GM19324 (cell line): ENCODE results near the gene CCDC86.

Experiments
- ATAC-seq: cut with Tn5 transposase; IDR thresholded peaks from one replicate; pipeline ENCODE4 v1.9.1; 2021; ENCODE audit warnings: mild to moderate bottlenecking, moderate library complexity; ENCODE audit not compliant: unreplicated experiment, low FRiP score

Gene CCDC86

DNA sequence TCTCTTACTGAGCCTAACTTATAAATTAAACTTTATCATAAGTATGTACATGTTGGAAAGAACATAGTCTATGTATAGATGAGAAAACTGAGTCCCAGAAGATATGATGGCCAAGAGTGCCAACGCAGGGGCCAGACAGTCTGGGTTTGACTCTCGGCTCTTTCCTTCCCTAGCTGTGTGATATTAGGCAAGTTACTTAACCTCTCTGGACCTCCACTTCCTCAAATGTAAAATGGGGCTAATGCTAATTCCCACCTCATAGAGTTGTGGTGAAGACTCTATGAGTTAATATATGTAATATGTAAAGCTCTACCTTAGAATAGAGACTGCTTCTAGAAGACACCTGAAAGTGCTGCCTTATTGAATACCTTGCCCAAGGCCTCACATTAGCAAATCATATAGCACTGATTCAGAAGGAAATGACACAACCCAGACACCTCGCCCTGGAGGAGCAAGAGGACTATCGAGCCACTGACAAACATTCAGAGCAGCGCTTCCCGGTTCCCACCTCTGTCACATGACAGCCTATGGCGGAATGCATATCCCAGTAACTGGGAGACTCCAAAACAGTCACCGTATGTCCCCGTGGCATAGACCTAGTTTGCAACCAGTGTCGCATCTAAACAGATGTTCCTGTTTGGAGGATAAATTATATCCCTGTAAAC, 11.3 kb upstream of the CCDC86 start:
- ATAC-seq: no peak

DNA sequence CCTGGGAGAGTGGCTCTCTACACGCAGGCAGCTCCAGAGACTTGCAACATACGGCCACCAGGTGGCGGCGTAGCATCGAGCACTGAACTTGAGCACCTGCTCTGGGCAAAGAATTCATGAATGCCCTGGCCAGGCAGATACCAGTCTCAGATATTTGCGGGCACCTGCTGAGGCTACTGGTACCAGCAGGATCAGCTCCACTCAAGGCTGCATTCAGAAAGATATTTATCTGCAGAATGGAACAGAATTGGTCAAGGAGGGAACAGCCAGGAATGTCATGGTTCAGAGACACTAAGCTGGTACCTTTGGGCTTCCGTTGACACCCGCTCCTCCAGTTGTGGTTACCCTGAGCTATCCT, 10.8 kb upstream of the CCDC86 start:
- peak; percentile 67 for ATAC-seq

GRCh38 chr11:60831501-60832079, 10.3 kb upstream of the CCDC86 start:
- no peak for ATAC-seq

DNA sequence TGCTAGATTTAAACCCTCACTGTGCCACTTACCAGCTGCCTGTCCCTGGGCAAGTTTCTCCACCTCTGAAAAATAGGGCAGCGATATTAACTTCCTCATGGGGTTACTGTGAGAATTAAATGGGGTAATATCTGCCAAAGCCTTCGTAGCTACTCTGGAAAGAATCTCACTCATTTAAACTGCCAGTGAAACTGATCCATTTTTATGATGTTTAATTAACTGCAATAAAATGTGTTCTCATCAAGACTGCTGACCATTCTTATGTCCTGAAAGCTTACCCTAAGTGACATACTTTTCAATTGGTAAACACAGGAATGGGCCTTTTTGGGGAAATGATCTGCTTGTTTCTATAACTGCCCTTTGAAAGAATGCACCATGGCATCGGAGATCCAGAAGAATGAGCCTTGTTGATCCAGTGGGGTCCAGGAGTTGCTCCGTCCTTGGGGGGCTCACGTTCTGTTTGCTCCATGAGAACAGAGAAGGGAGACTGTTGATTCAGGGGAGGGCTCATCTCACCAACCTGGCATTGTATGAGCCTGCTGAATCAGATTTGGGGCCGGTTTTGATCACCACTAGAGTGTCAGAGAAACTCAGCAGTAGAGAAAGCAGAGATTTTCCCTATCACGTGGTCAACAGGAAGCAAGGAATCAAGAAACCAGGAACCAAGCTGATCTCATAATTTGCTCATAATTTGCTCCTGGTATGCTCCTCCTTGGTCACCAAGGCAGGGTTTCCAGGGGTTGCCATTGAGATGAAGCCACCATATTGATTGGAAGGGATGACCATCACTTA, 7.0 kb upstream of the CCDC86 start:
- no peak for ATAC-seq

DNA sequence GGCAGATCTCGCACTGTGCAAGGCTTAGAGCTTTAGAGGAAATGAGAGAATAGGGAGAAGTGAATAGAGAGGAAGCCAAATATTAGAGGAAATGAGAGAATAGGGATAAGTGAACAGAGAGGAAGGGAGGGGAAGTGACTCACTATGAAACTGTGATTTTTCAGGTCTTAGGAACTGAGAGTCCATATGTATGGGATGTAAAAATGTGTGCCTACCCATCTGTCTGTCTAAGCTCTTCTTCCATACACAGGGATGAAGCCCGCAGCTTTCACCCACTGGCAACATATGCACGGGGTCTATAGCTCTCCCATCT, 6.4 kb upstream of the CCDC86 start:
- no peak for ATAC-seq

DNA sequence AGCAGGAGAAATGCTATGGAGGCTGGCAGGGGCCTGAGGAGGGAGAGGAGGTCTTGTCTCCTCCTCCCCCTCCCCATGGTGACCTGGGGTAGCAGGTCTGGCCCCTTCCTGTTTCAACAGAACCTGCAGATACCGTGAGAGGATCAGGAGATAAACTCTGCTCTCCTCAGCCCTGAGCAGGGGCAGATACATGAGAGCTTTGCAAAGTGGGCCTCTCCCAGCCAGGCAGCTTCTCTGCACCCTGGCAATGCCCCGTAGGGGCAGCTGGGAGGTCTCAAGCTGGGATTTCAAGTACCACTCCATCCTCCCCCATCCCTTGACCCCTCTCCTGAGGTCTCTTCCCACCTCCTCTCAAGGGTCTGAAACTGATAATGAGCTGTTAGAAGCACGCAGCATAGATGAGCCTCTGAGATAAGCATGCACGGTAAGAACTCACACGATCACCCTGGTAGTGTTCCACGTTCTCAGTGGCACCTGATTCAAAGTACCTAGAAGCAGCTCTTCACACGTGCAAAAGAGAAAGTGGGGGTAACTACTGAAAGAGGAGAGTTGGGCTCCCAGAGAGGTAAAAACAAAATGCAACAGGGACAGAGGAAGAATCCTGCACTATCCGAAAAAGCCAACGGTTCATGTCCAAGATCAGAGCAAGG, 4.9 kb upstream of the CCDC86 start:
- no peak for ATAC-seq

DNA sequence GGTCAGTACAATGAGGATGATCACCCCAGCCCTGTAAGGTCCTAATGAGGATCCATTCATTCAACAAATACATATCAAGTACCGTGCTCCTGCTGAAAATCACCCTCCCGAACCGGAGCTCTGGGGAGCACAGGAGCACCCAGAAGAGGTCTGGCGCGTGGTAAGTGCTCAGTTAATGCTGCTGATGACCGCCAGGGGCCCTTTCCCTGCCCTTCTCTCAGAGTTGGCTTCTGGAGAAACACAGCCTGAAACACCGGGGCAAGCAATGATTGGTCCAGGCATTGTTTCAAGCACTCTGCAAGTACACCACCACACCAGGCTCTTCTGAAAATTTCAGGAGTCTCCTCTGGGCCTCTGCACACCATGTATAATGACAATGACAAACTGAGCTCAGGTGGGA, 3.8 kb upstream of the CCDC86 start:
- no peak for ATAC-seq

DNA sequence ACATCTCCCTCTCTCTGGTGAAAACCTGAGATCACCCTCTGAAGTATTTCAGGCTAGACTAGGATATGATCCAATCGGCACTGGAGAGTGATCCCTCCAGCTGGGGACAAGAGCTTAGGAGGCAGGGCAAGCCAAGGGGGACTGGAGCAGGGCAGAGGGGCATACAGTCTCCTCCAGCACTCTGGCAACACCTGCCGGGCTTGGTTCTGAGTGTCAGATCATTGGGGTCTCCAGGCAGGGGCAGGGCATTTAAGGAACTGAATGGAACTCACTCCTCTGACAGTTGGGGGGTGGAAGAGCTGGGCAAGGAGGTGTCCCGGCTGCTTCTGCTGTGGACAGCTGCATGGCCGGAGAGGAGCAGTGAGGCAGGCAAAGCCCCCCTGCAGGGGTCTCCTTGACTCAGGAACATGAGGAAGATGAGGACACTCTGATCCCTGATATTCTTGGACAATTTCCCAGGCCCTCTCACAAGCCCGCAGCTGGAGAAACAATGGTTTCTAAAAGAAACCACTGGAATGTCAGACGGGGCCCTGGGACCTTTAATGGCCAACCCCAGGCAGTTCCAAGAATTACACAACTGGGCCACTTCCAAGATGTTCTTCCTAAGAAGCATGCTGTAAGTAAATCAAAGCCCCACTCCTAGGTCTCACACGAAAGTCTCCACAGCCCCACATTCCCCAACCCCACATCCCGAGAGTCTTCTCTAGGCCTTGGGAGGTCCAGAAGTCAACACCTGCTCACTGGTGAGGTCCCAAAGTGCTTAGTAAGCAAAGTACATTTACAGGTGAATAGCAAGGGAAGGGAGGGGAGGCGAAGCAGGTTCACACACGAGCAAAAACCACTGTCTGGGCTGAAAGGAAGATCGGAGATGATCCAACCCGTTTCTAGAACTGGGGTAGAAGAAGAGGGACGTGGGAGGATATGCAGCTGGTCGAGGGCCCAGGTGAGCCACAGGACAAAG, 1.2 kb upstream of the CCDC86 start:
- no peak for ATAC-seq

- ATAC-seq: no peak
These were observed 1.0 kb downstream of the CCDC86 start for GRCh38 chr11:60842668-60843600.

DNA sequence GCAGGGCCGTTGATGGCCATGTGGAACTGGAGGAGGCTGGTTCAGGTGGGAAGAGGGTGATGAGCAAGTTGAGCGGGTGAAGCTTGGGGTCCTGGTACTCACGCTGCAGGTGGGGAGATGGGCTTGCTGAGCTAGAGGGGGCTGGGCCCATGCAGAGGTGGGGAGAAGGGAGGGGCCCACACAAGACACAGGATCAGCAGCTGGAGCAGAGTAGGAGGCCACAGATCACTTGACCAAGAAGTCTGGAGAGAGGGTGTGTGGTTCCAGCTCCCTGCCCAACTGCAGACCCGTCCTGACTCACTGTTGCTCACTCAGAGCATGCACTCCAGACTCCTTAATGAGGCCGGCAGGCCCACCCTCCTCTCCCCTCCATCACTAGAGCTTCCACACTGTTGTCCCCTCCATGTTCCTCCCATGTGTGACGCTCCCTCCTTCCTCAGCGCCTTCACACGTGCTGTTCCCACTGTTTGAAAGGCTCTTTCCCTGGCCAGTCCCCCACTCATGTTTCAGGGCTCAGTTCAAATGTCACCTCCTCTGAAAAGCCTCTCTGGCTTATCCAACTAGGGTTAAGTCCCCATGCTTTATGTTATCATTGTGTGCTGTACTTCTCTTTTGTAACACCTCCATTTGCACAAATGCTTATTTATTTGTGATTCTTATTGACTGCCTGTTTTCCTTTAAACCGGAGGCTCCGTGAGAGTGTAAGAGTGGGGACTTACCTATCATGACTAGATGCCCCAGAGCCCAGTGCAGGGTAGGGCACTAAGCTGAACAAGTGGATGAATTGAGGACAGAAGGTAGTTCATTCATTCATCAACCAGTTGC, 2.3 kb downstream of the CCDC86 start:
- ATAC-seq: no peak

GRCh38 chr11:60844870-60845221, 2.9 kb downstream of the CCDC86 start:
- ATAC-seq: no peak

DNA sequence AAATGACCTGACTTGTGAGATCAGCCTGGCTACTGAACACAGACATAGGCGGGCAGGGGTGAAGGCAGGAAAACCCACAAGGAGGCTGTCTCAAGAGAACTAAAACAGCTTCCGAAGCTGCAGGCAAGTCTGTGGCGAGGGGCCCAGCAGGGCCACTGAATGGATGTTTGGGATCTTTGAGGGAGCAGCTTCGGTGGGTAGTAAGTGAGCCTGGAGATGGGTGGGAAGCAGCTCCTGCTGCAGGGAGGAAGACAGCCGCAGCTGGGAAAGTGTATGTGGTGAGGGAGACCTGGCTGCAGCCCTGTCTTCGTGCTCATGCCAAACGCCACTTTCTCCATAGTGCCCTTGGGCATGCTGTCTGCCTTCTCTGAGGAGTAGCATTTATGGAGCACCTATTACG, 3.4 kb downstream of the CCDC86 start:
- no peak for ATAC-seq

GRCh38 chr11:60847281-60847680, 5.4 kb downstream of the CCDC86 start:
- ATAC-seq: no peak

DNA sequence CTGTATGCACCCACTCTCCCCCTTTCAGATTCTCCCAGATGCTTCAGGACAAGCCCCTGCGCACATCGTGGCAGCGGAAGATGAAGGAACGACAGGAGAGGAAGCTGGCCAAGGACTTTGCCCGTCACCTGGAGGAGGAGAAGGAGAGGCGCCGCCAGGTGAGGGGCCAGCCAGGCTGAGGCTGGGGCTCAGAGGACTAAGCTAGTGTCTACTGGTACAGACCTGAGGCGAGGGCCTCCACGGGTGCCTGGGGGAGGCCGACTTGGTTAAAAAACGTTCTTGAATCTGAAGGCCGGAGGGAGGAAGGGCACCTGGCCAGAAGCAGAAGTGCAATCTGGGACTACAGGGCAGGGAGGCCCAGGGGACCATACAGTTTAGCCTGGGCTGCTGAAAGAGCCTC, 6.0 kb downstream of the CCDC86 start:
- no peak for ATAC-seq

DNA sequence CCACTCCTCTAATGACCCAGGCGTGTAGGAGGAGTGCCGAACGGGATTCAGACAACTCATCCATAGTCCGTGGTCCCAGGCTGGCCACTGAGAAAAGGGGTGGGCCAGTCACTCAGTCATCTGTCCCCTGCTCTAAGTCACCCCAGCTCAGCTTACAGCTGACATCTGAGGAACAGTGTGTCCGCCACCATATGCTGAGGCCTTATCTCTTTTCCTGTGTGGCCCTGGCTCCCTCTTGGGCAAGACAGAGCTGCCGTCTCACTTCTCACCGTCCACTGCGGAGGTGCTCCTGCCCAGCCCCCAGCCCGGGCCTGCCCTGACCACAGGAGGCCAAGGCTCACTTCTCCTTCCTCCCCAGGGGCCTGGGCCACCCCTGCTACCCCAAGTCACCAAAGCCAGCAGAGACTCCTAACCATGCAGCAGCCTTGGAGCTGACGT, 6.8 kb downstream of the CCDC86 start:
- no peak for ATAC-seq

GRCh38 chr11:60849641-60850520, 8.0 kb downstream of the CCDC86 start:
- no peak for ATAC-seq

DNA sequence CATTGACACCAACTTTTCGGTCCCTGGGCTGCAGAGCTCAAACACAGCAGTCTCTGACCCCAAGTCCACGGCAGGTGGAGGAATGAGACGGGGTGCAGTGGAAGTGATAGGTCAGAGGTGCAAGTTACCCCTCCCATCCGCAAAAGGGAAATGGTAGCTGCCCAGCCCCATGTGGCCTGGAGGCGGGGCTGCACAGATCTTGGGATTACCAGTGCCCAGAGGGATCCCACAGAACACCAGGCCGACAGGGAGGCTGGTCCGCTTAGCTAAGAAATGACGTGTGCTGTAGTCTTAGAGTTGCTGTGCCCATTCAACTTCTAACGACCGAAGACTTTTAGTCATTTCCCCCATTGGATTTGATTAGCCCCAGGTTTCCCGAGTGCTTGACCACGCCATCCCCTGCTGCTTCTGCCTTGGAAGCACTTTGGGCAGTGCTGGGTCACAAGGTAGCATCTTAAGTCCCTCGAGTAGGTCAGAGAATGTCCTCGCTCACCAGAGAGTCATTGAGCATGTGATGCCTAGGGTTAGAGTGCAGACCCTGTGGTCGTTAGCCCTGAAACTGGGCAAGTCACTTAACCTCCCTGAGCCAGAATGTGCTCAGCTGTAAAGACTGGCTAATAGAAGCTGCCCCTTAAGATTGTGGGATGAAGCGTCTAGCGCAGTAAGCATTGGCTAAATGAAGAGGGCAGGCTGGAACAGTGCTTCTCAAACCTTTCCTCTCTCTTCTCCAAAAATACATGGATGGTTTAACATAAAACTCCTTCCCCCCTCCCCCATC, 9.6 kb downstream of the CCDC86 start:
- no peak for ATAC-seq
